Hair follicle dermal papilla cell (primary cell): ENCODE measurements around the gene RRAS2. TPM values are rescaled to one million over a fixed set of nuclear protein-coding genes. Genes with fewer than 3 reads are reported as not detected.

Experiments used
- total RNA-seq: library from RNA; depleted of rRNA; stranded (reverse); fragments of >200 nt; gene quantifications from 2 replicates; pipeline ENCODE4 v1.2.3, GENCODE V29; 2012

Gene RRAS2
- total RNA-seq = 167 and 214 TPM in 2 replicates

DNA sequence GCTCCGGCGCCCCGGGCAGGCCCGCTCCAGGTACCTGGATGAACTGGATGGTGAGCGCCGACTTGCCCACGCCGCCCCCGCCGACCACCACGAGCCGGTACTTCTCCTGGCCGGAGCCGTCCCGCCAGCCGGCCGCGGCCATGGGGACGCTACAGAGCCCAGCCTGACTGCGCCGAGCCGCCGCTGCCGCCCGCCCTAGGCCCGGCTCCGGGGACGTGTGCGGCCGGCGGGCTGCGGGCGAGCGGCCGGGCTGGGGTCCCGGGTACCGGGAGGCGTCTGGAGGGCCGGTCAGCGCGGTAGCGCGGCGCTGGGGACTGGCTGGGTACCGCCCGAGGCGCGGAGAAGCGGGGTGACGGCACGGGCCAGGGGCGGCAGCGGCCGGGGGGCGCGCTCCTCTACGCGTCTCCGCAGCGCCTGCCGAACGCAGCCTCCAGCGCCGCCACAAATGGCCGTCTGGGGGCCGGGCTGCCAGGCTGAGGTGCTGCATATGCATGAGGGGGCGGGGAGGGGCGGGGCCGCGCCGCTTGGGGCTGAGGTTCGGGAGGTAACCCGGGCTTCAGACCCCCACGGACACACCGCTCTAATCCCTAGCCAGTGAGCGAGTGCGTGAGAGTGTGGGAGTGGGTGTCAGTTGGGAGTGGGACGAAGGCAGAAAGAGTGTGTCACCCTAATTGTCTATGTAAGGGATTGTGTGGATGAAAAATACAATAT lies at the start of gene RRAS2:
Gene RRAS2 (minus strand): TSS at position 455 of the 711 bp plus-strand sequence. CDS start 313 bp downstream, at position 142.

Other genes starting within 250 kb of the RRAS2 start
- 276 and 314 TPM in 2 replicates for gene COPB1, start 140.6 kb upstream of the RRAS2 start, total RNA-seq
- 79.5 and 80.0 TPM in 2 replicates for gene PSMA1, start 161.2 kb upstream of the RRAS2 start, total RNA-seq